HepG2 (cell line): Measurements from ENCODE around the gene MICAL1. TPM values are rescaled to one million over a fixed set of nuclear protein-coding genes. Genes with fewer than 3 reads are reported as not detected.
A peak's percentile ranks its signal among the peaks of the same experiment; 100 is the strongest.

ENCODE experiments used
- AGO1 ChIP-seq: fragments of 200-400 bp; formaldehyde crosslinking; IDR thresholded peaks from 2 replicates; pipeline ENCODE4 v1.6.1; 2017; ENCODE audit warnings: mild to moderate bottlenecking, low read depth, low read length, moderate library complexity; ENCODE audit not compliant: poor library complexity, severe bottlenecking
- DZIP1 ChIP-seq: sonication (generic); formaldehyde crosslinking; IDR thresholded peaks from 2 replicates; pipeline ENCODE4 v1.5.0; 2020; ENCODE audit warnings: mild to moderate bottlenecking, missing genetic modification reagents
- KDM6A ChIP-seq: IDR thresholded peaks from 2 replicates; pipeline ENCODE4 v1.6.1; 2016; ENCODE audit warnings: low read depth
- MIER3 ChIP-seq: IDR thresholded peaks from 2 replicates; pipeline ENCODE4 v1.6.1; 2016; ENCODE audit warnings: missing compliant biosample characterization, borderline replicate concordance
- RCOR2 ChIP-seq: IDR thresholded peaks from 2 replicates; pipeline ENCODE4 v1.6.1; 2016; ENCODE audit warnings: missing biosample characterization, missing genetic modification reagents
- RXRB ChIP-seq: IDR thresholded peaks from 2 replicates; pipeline ENCODE4 v1.6.1; 2016; ENCODE audit warnings: borderline replicate concordance, missing genetic modification reagents, missing compliant biosample characterization
- SAFB2 ChIP-seq: sonication (generic); formaldehyde crosslinking; IDR thresholded peaks from 2 replicates; pipeline ENCODE4 v1.5.1; 2020; ENCODE audit warnings: missing genetic modification reagents, low read depth, mild to moderate bottlenecking, borderline replicate concordance
- TAF15 ChIP-seq: fragments of 200-400 bp; formaldehyde crosslinking; IDR thresholded peaks from one replicate; pipeline ENCODE4 v1.6.1; 2018; ENCODE audit warnings: mild to moderate bottlenecking, low read depth, low read length; ENCODE audit not compliant: poor library complexity, severe bottlenecking
- THAP8 ChIP-seq: sonication (generic); formaldehyde crosslinking; IDR thresholded peaks from 2 replicates; pipeline ENCODE4 v1.5.1; 2020; ENCODE audit warnings: missing genetic modification reagents, mild to moderate bottlenecking, borderline replicate concordance
- ZMYM2 ChIP-seq: sonication (generic); formaldehyde crosslinking; IDR thresholded peaks from 2 replicates; pipeline ENCODE4 v1.8.0; 2022; ENCODE audit warnings: mild to moderate bottlenecking, missing genetic modification reagents
- ZNF256 ChIP-seq: sonication (generic); formaldehyde crosslinking; conservative IDR thresholded peaks from 2 replicates; pipeline ENCODE4 v1.4.0; 2020; ENCODE audit warnings: missing genetic modification reagents
- ZNF430 ChIP-seq: sonication (generic); formaldehyde crosslinking; IDR thresholded peaks from 2 replicates; pipeline ENCODE4 v1.9.0; 2021; ENCODE audit warnings: mild to moderate bottlenecking, missing genetic modification reagents
- ZNF432 ChIP-seq: sonication (generic); formaldehyde crosslinking; IDR thresholded peaks from 2 replicates; pipeline ENCODE4 v1.5.0; 2020; ENCODE audit warnings: missing genetic modification reagents, mild to moderate bottlenecking, borderline replicate concordance
- ZNF598 ChIP-seq: sonication (generic); formaldehyde crosslinking; IDR thresholded peaks from 2 replicates; pipeline ENCODE4 v1.5.1; 2020; ENCODE audit warnings: mild to moderate bottlenecking, missing genetic modification reagents, borderline replicate concordance
- ZNF619 ChIP-seq: sonication (generic); formaldehyde crosslinking; IDR thresholded peaks from 2 replicates; pipeline ENCODE4 v1.4.0; 2020; ENCODE audit warnings: mild to moderate bottlenecking, missing genetic modification reagents
- ZNF781 ChIP-seq: sonication (generic); formaldehyde crosslinking; IDR thresholded peaks from 2 replicates; pipeline ENCODE4 v1.5.1; 2020; ENCODE audit warnings: borderline replicate concordance, mild to moderate bottlenecking, missing genetic modification reagents; ENCODE audit errors: not compliant biosample characterization
- ZNF788 ChIP-seq: sonication (generic); formaldehyde crosslinking; IDR thresholded peaks from 2 replicates; pipeline ENCODE4 v1.5.0; 2020; ENCODE audit warnings: mild to moderate bottlenecking, missing genetic modification reagents, borderline replicate concordance
- ZNF879 ChIP-seq: sonication (generic); formaldehyde crosslinking; IDR thresholded peaks from 2 replicates; pipeline ENCODE4 v1.8.1; 2023; ENCODE audit warnings: missing genetic modification reagents
- polyA plus RNA-seq, 8 experiments: library from polyadenylated mRNA; depleted of rRNA in 3 of 8; stranded (reverse) in 7 of 8; unstranded in 1 of 8; fragments of >200 nt; fragmentation: Illumina TruSeq in 4 of 8; extraction: Trizol in 4 of 8; gene quantifications; 2 replicates each; pipeline versions ENCODE4 v1.2.1 to v1.2.3, GENCODE V29; 2011 to 2016; ENCODE audit warnings: low read depth in 4 of 8, missing spikeins in 1 of 8, mixed read lengths in 1 of 8; ENCODE audit not compliant: insufficient read depth in 1 of 8
- total RNA-seq, 5 experiments: library from RNA; depleted of rRNA; stranded (reverse); fragments of >200 nt; fragmentation: Illumina TruSeq; extraction: Trizol; gene quantifications; 2 replicates each; pipeline ENCODE4 v1.2.3, GENCODE V29; 2016; ENCODE audit warnings: low read depth in 1 of 5
- TF ChIP-seq, protein P1 (sequence below): sonication (generic); formaldehyde crosslinking; IDR thresholded peaks from 2 replicates; pipeline ENCODE4 v1.4.0; 2020; ENCODE audit warnings: missing genetic modification reagents, mild to moderate bottlenecking, borderline replicate concordance
- TF ChIP-seq, protein P2 (sequence below): sonication (generic); formaldehyde crosslinking; IDR thresholded peaks from 2 replicates; pipeline ENCODE4 v1.4.0; 2020; ENCODE audit warnings: missing genetic modification reagents
- TF ChIP-seq, protein P3 (sequence below): sonication (generic); formaldehyde crosslinking; IDR thresholded peaks from 2 replicates; pipeline ENCODE4 v1.8.1; 2022; ENCODE audit warnings: mild to moderate bottlenecking, missing genetic modification reagents

Gene MICAL1
- total and polyA plus RNA-seq, 2 of the 13 experiments (the other 11 are each of a cell fraction or from before 2014, with no cell fraction given) = 6.9 to 39.0 TPM

- TF ChIP-seq, protein P1, sequence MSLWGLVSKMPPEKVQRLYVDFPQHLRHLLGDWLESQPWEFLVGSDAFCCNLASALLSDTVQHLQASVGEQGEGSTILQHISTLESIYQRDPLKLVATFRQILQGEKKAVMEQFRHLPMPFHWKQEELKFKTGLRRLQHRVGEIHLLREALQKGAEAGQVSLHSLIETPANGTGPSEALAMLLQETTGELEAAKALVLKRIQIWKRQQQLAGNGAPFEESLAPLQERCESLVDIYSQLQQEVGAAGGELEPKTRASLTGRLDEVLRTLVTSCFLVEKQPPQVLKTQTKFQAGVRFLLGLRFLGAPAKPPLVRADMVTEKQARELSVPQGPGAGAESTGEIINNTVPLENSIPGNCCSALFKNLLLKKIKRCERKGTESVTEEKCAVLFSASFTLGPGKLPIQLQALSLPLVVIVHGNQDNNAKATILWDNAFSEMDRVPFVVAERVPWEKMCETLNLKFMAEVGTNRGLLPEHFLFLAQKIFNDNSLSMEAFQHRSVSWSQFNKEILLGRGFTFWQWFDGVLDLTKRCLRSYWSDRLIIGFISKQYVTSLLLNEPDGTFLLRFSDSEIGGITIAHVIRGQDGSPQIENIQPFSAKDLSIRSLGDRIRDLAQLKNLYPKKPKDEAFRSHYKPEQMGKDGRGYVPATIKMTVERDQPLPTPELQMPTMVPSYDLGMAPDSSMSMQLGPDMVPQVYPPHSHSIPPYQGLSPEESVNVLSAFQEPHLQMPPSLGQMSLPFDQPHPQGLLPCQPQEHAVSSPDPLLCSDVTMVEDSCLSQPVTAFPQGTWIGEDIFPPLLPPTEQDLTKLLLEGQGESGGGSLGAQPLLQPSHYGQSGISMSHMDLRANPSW (CRISPR knock-in tag) = no peak
- TF ChIP-seq ZNF781 (CRISPR knock-in tag) = no peak
- TF ChIP-seq ZNF788 (CRISPR knock-in tag) = no peak
- TF ChIP-seq ZNF619 (CRISPR knock-in tag) = no peak
- TF ChIP-seq ZMYM2 (CRISPR knock-in tag) = no peak
- TF ChIP-seq ZNF256 (CRISPR knock-in tag) = no peak
- no peak for TF ChIP-seq RXRB (CRISPR knock-in tag)
- TF ChIP-seq THAP8 (CRISPR knock-in tag) = no peak
- no peak for TF ChIP-seq RCOR2 (CRISPR knock-in tag)
- no peak for TF ChIP-seq AGO1
- TF ChIP-seq, protein P2, sequence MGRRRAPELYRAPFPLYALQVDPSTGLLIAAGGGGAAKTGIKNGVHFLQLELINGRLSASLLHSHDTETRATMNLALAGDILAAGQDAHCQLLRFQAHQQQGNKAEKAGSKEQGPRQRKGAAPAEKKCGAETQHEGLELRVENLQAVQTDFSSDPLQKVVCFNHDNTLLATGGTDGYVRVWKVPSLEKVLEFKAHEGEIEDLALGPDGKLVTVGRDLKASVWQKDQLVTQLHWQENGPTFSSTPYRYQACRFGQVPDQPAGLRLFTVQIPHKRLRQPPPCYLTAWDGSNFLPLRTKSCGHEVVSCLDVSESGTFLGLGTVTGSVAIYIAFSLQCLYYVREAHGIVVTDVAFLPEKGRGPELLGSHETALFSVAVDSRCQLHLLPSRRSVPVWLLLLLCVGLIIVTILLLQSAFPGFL (CRISPR knock-in tag) = no peak
- TF ChIP-seq, protein P3, sequence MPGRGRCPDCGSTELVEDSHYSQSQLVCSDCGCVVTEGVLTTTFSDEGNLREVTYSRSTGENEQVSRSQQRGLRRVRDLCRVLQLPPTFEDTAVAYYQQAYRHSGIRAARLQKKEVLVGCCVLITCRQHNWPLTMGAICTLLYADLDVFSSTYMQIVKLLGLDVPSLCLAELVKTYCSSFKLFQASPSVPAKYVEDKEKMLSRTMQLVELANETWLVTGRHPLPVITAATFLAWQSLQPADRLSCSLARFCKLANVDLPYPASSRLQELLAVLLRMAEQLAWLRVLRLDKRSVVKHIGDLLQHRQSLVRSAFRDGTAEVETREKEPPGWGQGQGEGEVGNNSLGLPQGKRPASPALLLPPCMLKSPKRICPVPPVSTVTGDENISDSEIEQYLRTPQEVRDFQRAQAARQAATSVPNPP = no peak
- TF ChIP-seq ZNF432 (CRISPR knock-in tag) = no peak
- no peak; the same call in 1 of the 2 replicates for TF ChIP-seq SAFB2
- no peak for TF ChIP-seq DZIP1 (CRISPR knock-in tag)
- no peak for TF ChIP-seq ZNF879 (CRISPR knock-in tag)
- no peak for TF ChIP-seq TAF15
- TF ChIP-seq MIER3 (CRISPR knock-in tag) = no peak
- 0 out of 2 replicates have a peak, but pooled peaks have one; percentile 43 for TF ChIP-seq ZNF430
- TF ChIP-seq ZNF598 = no peak
- no peak for TF ChIP-seq KDM6A (CRISPR knock-in tag)
Measured at GRCh38 chr6:109482905-109483734, 27.5 kb upstream of the MICAL1 start, which contains the start of gene ZBTB24 (continued).
